Measurements from ENCODE around the gene PRDM16.

The PRDM16 gene

GRCh38 chr1:3397311-3397710 is 328.3 kb downstream of the PRDM16 start:
- Histone ChIP-seq H2BK15ac (ENCODE audit: low read length) (no peak overlapping the region), H2BK12ac (ENCODE audit: low read length) (no peak overlapping the region), H3K36me3 (replicated peaks in 1 of 2; ENCODE audit: control insufficient read depth in 2 of 2, insufficient read depth in 2 of 2, low read length in 2 of 2) (peaks cover 0 to 5% of the 10 kb centered on the region in 2 donors), H3K4me1 (ENCODE audit: control insufficient read depth in 2 of 2, insufficient read depth in 1 of 2, low read depth in 1 of 2, low read length in 2 of 2) (peaks cover 2 to 12% of the 10 kb centered on the region in 2 donors), H3K79me1 (ENCODE audit: low read depth, low read length) (no peaks in the 10 kb centered on the region), H3K23ac (ENCODE audit: low read depth, low read length, poor library complexity) (no peak overlapping the region), H3K4me2 (ENCODE audit: insufficient read depth, low read length, poor library complexity, severe bottlenecking) (no peak overlapping the region), H2AFZ (ENCODE audit: low read length) (no peak overlapping the region), H2BK5ac (ENCODE audit: low read length) (no peak overlapping the region), H3K4ac (ENCODE audit: low read length) (no peak overlapping the region), H3K9ac (ENCODE audit: low read depth, low read length, poor library complexity) (no peak overlapping the region), H4K91ac (ENCODE audit: low read depth, low read length, poor library complexity) (no peak overlapping the region), H2BK120ac (ENCODE audit: low read depth, low read length) (no peak overlapping the region), H3K27ac (replicated peaks; ENCODE audit: low read length) (no peak overlapping the region), H4K8ac (ENCODE audit: low read depth, low read length) (no peak overlapping the region), H3K4me3 (ENCODE audit: low read length in 2 of 2) (no peak overlapping the region), H3K14ac (ENCODE audit: low read length) (no peak overlapping the region), H2AK5ac (ENCODE audit: low read depth, low read length) (no peak overlapping the region), H3K27me3 (ENCODE audit: control insufficient read depth in 3 of 3, insufficient read depth in 3 of 3, low read depth in 1 of 3, low read length in 3 of 3) (peaks cover 5 to 75% (median 54%) of the 10 kb centered on the region in 3 experiments), H3K9me3 (replicated peaks in 1 of 2; ENCODE audit: control insufficient read depth in 2 of 2, insufficient read depth in 1 of 2, low read depth in 1 of 2, low read length in 2 of 2) (no peaks in the 10 kb centered on the region), H3K18ac (ENCODE audit: low read length) (peak overlapping the region; percentile 20)
- WGBS, 2 donors (ENCODE audit: extremely low coverage in 2 of 2, insufficient read length in 2 of 2, insufficient replicate concordance in 1 of 2) = no CpG with 5 or more reads among the region's 17 CpGs
- no peak for DNase-seq (ENCODE audit: low spot score)

DNA sequence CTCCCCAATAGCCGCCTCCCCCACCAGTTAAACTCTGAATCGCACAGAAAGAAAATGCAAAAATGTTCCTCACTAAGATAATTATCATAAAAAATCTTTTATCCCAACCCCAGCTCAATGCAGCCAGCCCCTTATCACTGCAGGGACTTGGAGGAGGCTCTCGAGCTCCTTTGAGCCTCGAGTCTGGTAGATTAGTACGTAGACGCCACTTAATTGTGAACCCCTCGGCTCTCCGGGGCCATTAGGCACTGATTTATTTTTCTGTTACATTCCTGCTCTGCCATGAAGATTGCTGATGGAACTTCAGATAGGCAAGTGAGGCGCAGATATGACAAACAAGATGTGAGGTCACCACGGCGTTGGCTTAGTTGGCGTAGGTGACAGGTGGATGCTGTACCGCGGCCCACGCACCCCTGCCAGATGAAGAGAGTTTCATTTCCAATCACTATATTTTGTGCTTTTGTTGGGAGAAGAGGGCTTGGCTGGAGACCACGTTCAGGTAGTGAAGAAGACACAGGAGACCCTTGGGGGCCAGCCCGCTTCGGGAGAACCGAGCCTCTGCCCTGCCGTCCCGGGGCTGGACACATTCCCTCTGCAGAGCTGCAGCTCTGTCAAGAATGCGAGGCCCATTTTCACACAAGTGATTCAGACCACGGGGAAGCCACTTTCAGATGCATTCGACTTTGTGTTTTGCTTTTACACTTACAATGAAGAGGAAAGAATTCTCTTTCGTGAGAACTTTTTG is 329.6 kb downstream of the PRDM16 start:
- Histone ChIP-seq H2BK12ac (ENCODE audit: low read length) (no peak overlapping the region), H2AFZ (ENCODE audit: low read length) (no peak overlapping the region), H3K23ac (ENCODE audit: low read depth, low read length, poor library complexity) (no peak overlapping the region), H2AK5ac (ENCODE audit: low read depth, low read length) (no peak overlapping the region), H3K9me3 (replicated peaks in 1 of 2; ENCODE audit: control insufficient read depth in 2 of 2, insufficient read depth in 1 of 2, low read depth in 1 of 2, low read length in 2 of 2) (no peaks in the 10 kb centered on the region), H3K4me1 (ENCODE audit: control insufficient read depth in 2 of 2, insufficient read depth in 1 of 2, low read depth in 1 of 2, low read length in 2 of 2) (peaks cover 0 to 6% of the 10 kb centered on the region in 2 donors), H2BK15ac (ENCODE audit: low read length) (no peak overlapping the region), H3K4me2 (ENCODE audit: insufficient read depth, low read length, poor library complexity, severe bottlenecking) (no peak overlapping the region), H4K8ac (ENCODE audit: low read depth, low read length) (no peak overlapping the region), H3K14ac (ENCODE audit: low read length) (no peak overlapping the region), H3K18ac (ENCODE audit: low read length) (no peak overlapping the region), H3K4ac (ENCODE audit: low read length) (no peak overlapping the region), H2BK120ac (ENCODE audit: low read depth, low read length) (no peak overlapping the region), H3K27me3 (ENCODE audit: control insufficient read depth in 3 of 3, insufficient read depth in 3 of 3, low read depth in 1 of 3, low read length in 3 of 3) (peaks cover 3 to 64% (median 42%) of the 10 kb centered on the region in 3 experiments), H3K79me1 (ENCODE audit: low read depth, low read length) (no peaks in the 10 kb centered on the region), H4K91ac (ENCODE audit: low read depth, low read length, poor library complexity) (no peak overlapping the region), H3K36me3 (replicated peaks in 1 of 2; ENCODE audit: control insufficient read depth in 2 of 2, insufficient read depth in 2 of 2, low read length in 2 of 2) (peaks cover 0 to 5% of the 10 kb centered on the region in 2 donors), H3K9ac (ENCODE audit: low read depth, low read length, poor library complexity) (no peak overlapping the region), H2BK5ac (ENCODE audit: low read length) (no peak overlapping the region), H3K27ac (replicated peaks; ENCODE audit: low read length) (no peak overlapping the region), H3K4me3 (ENCODE audit: low read length in 2 of 2) (no peak overlapping the region)
- DNase-seq (ENCODE audit: low spot score) = no peak
- no CpG with 5 or more reads among the region's 25 CpGs for WGBS, 2 donors (ENCODE audit: extremely low coverage in 2 of 2, insufficient read length in 2 of 2, insufficient replicate concordance in 1 of 2)

- no peak overlapping the region for H3K4ac ChIP-seq (ENCODE audit: low read length)
- WGBS, 2 donors (ENCODE audit: extremely low coverage in 2 of 2, insufficient read length in 2 of 2, insufficient replicate concordance in 1 of 2) = no CpG with 5 or more reads among the region's 5 CpGs
- no peak overlapping the region for H3K23ac ChIP-seq (ENCODE audit: low read depth, low read length, poor library complexity)
- H4K91ac ChIP-seq (ENCODE audit: low read depth, low read length, poor library complexity) = no peak overlapping the region
- H2AFZ ChIP-seq (ENCODE audit: low read length) = no peak overlapping the region
- no peak overlapping the region for H3K14ac ChIP-seq (ENCODE audit: low read length)
- no peak overlapping the region for H2BK12ac ChIP-seq (ENCODE audit: low read length)
- H3K4me3 ChIP-seq (ENCODE audit: low read length in 2 of 2) = no peak overlapping the region
- no peak overlapping the region for H3K27ac ChIP-seq (replicated peaks; ENCODE audit: low read length)
- peaks cover 2% of the 10 kb centered on the region for H3K79me1 ChIP-seq (ENCODE audit: low read depth, low read length)
- H2AK5ac ChIP-seq (ENCODE audit: low read depth, low read length) = no peak overlapping the region
- H3K9me3 ChIP-seq (replicated peaks in 1 of 2; ENCODE audit: control insufficient read depth in 2 of 2, insufficient read depth in 1 of 2, low read depth in 1 of 2, low read length in 2 of 2) = no peaks in the 10 kb centered on the region
- H3K36me3 ChIP-seq (replicated peaks in 1 of 2; ENCODE audit: control insufficient read depth in 2 of 2, insufficient read depth in 2 of 2, low read length in 2 of 2) = peaks cover 0 to 5% of the 10 kb centered on the region in 2 donors
- no peak overlapping the region for H2BK5ac ChIP-seq (ENCODE audit: low read length)
- H3K27me3 ChIP-seq (ENCODE audit: control insufficient read depth in 3 of 3, insufficient read depth in 3 of 3, low read depth in 1 of 3, low read length in 3 of 3) = peaks cover 0 to 57% (median 31%) of the 10 kb centered on the region in 3 experiments
- no peak overlapping the region for H2BK15ac ChIP-seq (ENCODE audit: low read length)
- H2BK120ac ChIP-seq (ENCODE audit: low read depth, low read length) = no peak overlapping the region
- H3K9ac ChIP-seq (ENCODE audit: low read depth, low read length, poor library complexity) = no peak overlapping the region
- H3K4me2 ChIP-seq (ENCODE audit: insufficient read depth, low read length, poor library complexity, severe bottlenecking) = no peak overlapping the region
- H4K8ac ChIP-seq (ENCODE audit: low read depth, low read length) = peak overlapping the region; percentile 54
- peaks cover 0 to 6% of the 10 kb centered on the region in 2 donors for H3K4me1 ChIP-seq (ENCODE audit: control insufficient read depth in 2 of 2, insufficient read depth in 1 of 2, low read depth in 1 of 2, low read length in 2 of 2)
- H3K18ac ChIP-seq (ENCODE audit: low read length) = no peak overlapping the region
- DNase-seq (ENCODE audit: low spot score) = no peak
Measured at GRCh38 chr1:3399732-3400131, 330.7 kb downstream of the PRDM16 start.

DNA sequence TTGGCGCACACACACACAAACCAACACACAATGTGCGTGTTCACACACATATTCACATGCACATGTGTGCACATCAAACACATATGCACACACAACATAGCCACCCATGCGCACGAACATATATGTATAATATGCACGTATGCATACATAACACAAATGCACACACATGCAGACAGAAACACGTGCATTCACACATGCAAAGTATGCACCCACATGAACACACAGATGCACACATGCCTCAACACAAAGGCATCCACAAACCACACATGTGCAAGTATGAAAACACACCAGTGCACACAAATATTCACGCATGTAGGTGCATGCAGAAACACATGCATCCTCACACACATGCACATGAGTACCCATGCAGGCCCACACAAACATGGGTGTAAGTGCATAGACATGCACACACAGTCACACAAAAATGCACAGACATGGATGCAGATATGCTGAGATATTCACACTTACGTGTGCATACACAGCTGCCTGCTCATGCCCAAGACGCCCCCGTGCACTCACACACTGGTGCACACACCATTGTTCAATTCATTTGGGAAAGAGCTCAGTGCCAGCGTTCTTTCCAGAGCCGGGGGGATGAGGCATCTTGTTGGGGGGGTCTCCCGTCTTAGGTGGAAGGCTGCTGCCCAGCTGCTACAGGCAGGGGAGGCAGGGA is 332.7 kb downstream of the PRDM16 start:
- H3K9ac ChIP-seq (ENCODE audit: low read depth, low read length, poor library complexity) = no peak overlapping the region
- no peak overlapping the region for H2BK15ac ChIP-seq (ENCODE audit: low read length)
- no peak overlapping the region for H2BK12ac ChIP-seq (ENCODE audit: low read length)
- H3K27ac ChIP-seq (replicated peaks; ENCODE audit: low read length) = no peak overlapping the region
- no peak overlapping the region for H2AFZ ChIP-seq (ENCODE audit: low read length)
- H2AK5ac ChIP-seq (ENCODE audit: low read depth, low read length) = no peak overlapping the region
- peaks cover 0 to 8% of the 10 kb centered on the region in 2 donors for H3K4me1 ChIP-seq (ENCODE audit: control insufficient read depth in 2 of 2, insufficient read depth in 1 of 2, low read depth in 1 of 2, low read length in 2 of 2)
- H3K9me3 ChIP-seq (replicated peaks in 1 of 2; ENCODE audit: control insufficient read depth in 2 of 2, insufficient read depth in 1 of 2, low read depth in 1 of 2, low read length in 2 of 2) = no peaks in the 10 kb centered on the region
- no peak overlapping the region for H3K23ac ChIP-seq (ENCODE audit: low read depth, low read length, poor library complexity)
- no CpG with 5 or more reads among the region's 13 CpGs for WGBS, 2 donors (ENCODE audit: extremely low coverage in 2 of 2, insufficient read length in 2 of 2, insufficient replicate concordance in 1 of 2)
- no peak overlapping the region for H3K14ac ChIP-seq (ENCODE audit: low read length)
- peaks cover 0 to 51% (median 11%) of the 10 kb centered on the region in 3 experiments for H3K27me3 ChIP-seq (ENCODE audit: control insufficient read depth in 3 of 3, insufficient read depth in 3 of 3, low read depth in 1 of 3, low read length in 3 of 3)
- H3K79me1 ChIP-seq (ENCODE audit: low read depth, low read length) = peaks cover 2% of the 10 kb centered on the region
- no peak overlapping the region for H2BK5ac ChIP-seq (ENCODE audit: low read length)
- H2BK120ac ChIP-seq (ENCODE audit: low read depth, low read length) = no peak overlapping the region
- peak overlapping the region in 1 of 2 donors; percentile 65 for H3K4me3 ChIP-seq (ENCODE audit: low read length in 2 of 2)
- no peak overlapping the region for H3K18ac ChIP-seq (ENCODE audit: low read length)
- H4K91ac ChIP-seq (ENCODE audit: low read depth, low read length, poor library complexity) = no peak overlapping the region
- H3K4ac ChIP-seq (ENCODE audit: low read length) = no peak overlapping the region
- peaks cover 0 to 5% of the 10 kb centered on the region in 2 donors for H3K36me3 ChIP-seq (replicated peaks in 1 of 2; ENCODE audit: control insufficient read depth in 2 of 2, insufficient read depth in 2 of 2, low read length in 2 of 2)
- no peak overlapping the region for H3K4me2 ChIP-seq (ENCODE audit: insufficient read depth, low read length, poor library complexity, severe bottlenecking)
- H4K8ac ChIP-seq (ENCODE audit: low read depth, low read length) = peak overlapping the region; percentile 33
- DNase-seq (ENCODE audit: low spot score) = no peak

Data from neuronal stem cell (in vitro differentiated cells).